Trophoblast cell (in vitro differentiated cells and primary cell): ENCODE results near the gene YWHAE.

Experiments used
- DNase-seq, 2 donors: peaks; one replicate each; pipeline ENCODE4 v3.0.0-alpha.2; 2016
- H2AFZ ChIP-seq: 2 replicates; pipeline ENCODE4 v1.6.1; 2013; ENCODE audit warnings: low read length, moderate library complexity, mild to moderate bottlenecking; ENCODE audit not compliant: insufficient read depth, poor library complexity
- H2AK5ac ChIP-seq: 2 replicates; pipeline ENCODE4 v1.6.1; 2013; ENCODE audit warnings: mild to moderate bottlenecking, low read length
- H2BK120ac ChIP-seq: 2 replicates; pipeline ENCODE4 v1.6.1; 2013; ENCODE audit warnings: low read length, mild to moderate bottlenecking, moderate library complexity; ENCODE audit not compliant: insufficient read depth, poor library complexity
- H2BK12ac ChIP-seq: 2 replicates; pipeline ENCODE4 v1.6.1; 2013; ENCODE audit warnings: mild to moderate bottlenecking, low read length, moderate library complexity
- H2BK5ac ChIP-seq: 2 replicates; pipeline ENCODE4 v1.6.1; 2013; ENCODE audit warnings: low read length, low read depth, moderate library complexity, mild to moderate bottlenecking; ENCODE audit not compliant: poor library complexity
- H3K14ac ChIP-seq: 2 replicates; pipeline ENCODE4 v1.6.1; 2013; ENCODE audit warnings: mild to moderate bottlenecking, low read length
- H3K18ac ChIP-seq: 2 replicates; pipeline ENCODE4 v1.6.1; 2013; ENCODE audit warnings: mild to moderate bottlenecking, low read length
- H3K23ac ChIP-seq: 2 replicates; pipeline ENCODE4 v1.6.1; 2013; ENCODE audit warnings: low read length
- H3K27ac ChIP-seq: 2 replicates; pipeline ENCODE4 v1.5.1; 2013; ENCODE audit warnings: low read depth, mild to moderate bottlenecking, inconsistent platforms, low read length, moderate library complexity
- H3K27me3 ChIP-seq: 2 replicates; pipeline ENCODE4 v1.6.1; 2013; ENCODE audit warnings: inconsistent platforms, mild to moderate bottlenecking, low read length, moderate library complexity; ENCODE audit not compliant: insufficient read depth
- H3K36me3 ChIP-seq, 2 experiments: 1 replicate in 1 of 2; 2 replicates in 1 of 2; pipeline ENCODE4 v1.6.1; 2013; ENCODE audit warnings: low read length in 2 of 2, mild to moderate bottlenecking in 2 of 2, moderate library complexity in 1 of 2; ENCODE audit not compliant: insufficient read depth in 2 of 2, control insufficient read depth in 1 of 2
- H3K4ac ChIP-seq: 2 replicates; pipeline ENCODE4 v1.6.1; 2013; ENCODE audit warnings: low read depth, mild to moderate bottlenecking, low read length, moderate library complexity
- H3K4me1 ChIP-seq, 2 experiments: 1 replicate in 1 of 2; 2 replicates in 1 of 2; pipeline ENCODE4 v1.6.1; 2013; ENCODE audit warnings: low read length in 2 of 2, mild to moderate bottlenecking in 2 of 2, moderate library complexity in 1 of 2; ENCODE audit not compliant: insufficient read depth in 2 of 2, control insufficient read depth in 1 of 2
- H3K4me2 ChIP-seq: 2 replicates; pipeline ENCODE4 v1.6.1; 2013; ENCODE audit warnings: inconsistent platforms, mild to moderate bottlenecking, low read length, moderate library complexity
- H3K4me3 ChIP-seq: 2 replicates; pipeline ENCODE4 v1.5.1; 2013; ENCODE audit warnings: mild to moderate bottlenecking, low read depth, low read length, inconsistent platforms
- H3K79me1 ChIP-seq: one replicate; pipeline ENCODE4 v1.6.1; 2013; ENCODE audit warnings: low read length
- H3K79me2 ChIP-seq: 2 replicates; pipeline ENCODE4 v1.6.1; 2013; ENCODE audit warnings: low read length, mild to moderate bottlenecking; ENCODE audit not compliant: control insufficient read depth, insufficient read depth, poor library complexity
- H3K9ac ChIP-seq: 2 replicates; pipeline ENCODE4 v1.6.1; 2013; ENCODE audit warnings: mild to moderate bottlenecking, low read length
- H3K9me3 ChIP-seq: 2 replicates; pipeline ENCODE4 v1.6.1; 2013; ENCODE audit warnings: low read depth, mild to moderate bottlenecking, control low read depth, inconsistent platforms, low read length; ENCODE audit not compliant: insufficient read depth
- H4K12ac ChIP-seq: 2 replicates; pipeline ENCODE4 v1.6.1; 2013; ENCODE audit warnings: low read depth, mild to moderate bottlenecking, low read length, moderate library complexity
- H4K8ac ChIP-seq: 2 replicates; pipeline ENCODE4 v1.6.1; 2013; ENCODE audit warnings: low read depth, mild to moderate bottlenecking, low read length, moderate library complexity
- H4K91ac ChIP-seq: one replicate; pipeline ENCODE4 v1.6.1; 2013; ENCODE audit warnings: low read depth, mild to moderate bottlenecking, low read length, moderate library complexity
- WGBS: extraction: QIAGEN DNeasy Blood & Tissue Kit; methylation state at CpG from one replicate; pipeline ENCODE4 v1.1.7; 2013; ENCODE audit warnings: missing lambda C conversion rate; ENCODE audit not compliant: insufficient read length, insufficient coverage; ENCODE audit errors: extremely low coverage; 5-methylcytosine and 5-hydroxymethylcytosine counted together

YWHAE gene

DNA sequence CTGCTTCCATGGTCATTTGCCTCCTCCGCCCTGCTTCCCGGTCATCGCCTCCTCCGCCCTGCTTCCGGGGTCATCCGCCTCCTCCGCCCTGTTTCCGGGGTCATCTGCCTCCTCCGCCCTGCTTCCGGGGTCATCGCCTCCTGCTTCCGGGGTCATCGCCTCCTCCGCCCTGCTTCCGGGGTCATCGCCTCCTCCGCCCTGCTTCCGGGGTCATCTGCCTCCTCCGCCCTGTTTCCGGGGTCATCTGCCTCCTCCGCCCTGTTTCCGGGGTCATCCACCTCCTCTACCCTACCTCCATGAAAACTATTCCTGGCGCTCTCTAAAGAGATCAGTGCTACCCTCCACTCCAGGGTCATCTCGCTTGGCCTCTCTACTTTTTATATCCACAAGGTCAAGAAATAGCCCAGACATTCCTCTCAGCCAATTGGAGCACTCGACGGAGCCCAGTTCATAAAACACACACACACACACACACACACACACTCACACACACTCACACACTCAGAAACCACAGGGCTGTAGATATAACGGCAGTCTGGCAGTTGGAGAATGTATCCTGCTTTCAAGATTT lies 75.7 kb downstream of the YWHAE start:
- Histone ChIP-seq H3K36me3 (no peaks in the 10 kb centered on the region), H2AK5ac (no peak overlapping the region), H3K4me2 (no peak overlapping the region), H2BK12ac (no peak overlapping the region), H2BK120ac (no peak overlapping the region), H4K91ac (no peak overlapping the region), H3K4ac (no peak overlapping the region), H4K8ac (no peak overlapping the region), H3K79me2 (no peaks in the 10 kb centered on the region), H2BK5ac (no peak overlapping the region), H3K9ac (no peak overlapping the region), H3K14ac (no peak overlapping the region), H2AFZ (no peak overlapping the region), H3K18ac (no peak overlapping the region), H3K79me1 (no peaks in the 10 kb centered on the region), H3K23ac (no peak overlapping the region), H4K12ac (no peak overlapping the region), H3K27ac (no peak overlapping the region), H3K27me3 (no peaks in the 10 kb centered on the region), H3K9me3 (no peaks in the 10 kb centered on the region), H3K4me1 (no peaks in the 10 kb centered on the region), H3K4me3 (no peak overlapping the region)
- no CpG with 5 or more reads among the region's 27 CpGs for WGBS
- peak in 1 of 2 donors; percentile 71 for DNase-seq

DNA sequence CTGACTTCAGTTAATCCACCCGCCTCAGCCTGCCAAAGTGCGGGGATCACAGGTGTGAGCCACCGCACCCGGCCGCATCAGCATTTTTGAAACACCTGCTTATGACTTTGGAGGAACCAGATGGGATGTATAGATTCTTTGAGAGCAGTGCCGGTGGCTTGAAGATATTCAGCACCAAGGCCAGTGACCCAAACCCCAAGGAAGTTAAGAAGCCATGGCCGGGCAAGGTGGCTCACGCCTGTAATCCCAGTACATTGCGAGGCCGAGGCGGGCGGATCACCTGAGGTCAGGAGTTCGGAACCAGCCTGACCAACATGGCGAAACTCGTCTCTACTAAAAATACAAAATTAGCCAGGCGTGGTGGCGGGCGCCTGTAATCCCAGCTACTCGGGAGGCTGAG lies 76.7 kb downstream of the YWHAE start:
- Histone ChIP-seq H2BK5ac (no peak overlapping the region), H2BK120ac (no peak overlapping the region), H3K79me1 (no peaks in the 10 kb centered on the region), H3K4ac (no peak overlapping the region), H3K27me3 (no peaks in the 10 kb centered on the region), H3K23ac (no peak overlapping the region), H3K18ac (no peak overlapping the region), H4K8ac (no peak overlapping the region), H2AK5ac (no peak overlapping the region), H4K91ac (no peak overlapping the region), H3K27ac (no peak overlapping the region), H2BK12ac (no peak overlapping the region), H3K4me2 (no peak overlapping the region), H4K12ac (no peak overlapping the region), H3K36me3 (no peaks in the 10 kb centered on the region), H3K79me2 (no peaks in the 10 kb centered on the region), H3K14ac (no peak overlapping the region), H2AFZ (no peak overlapping the region), H3K9me3 (no peaks in the 10 kb centered on the region), H3K9ac (no peak overlapping the region), H3K4me3 (no peak overlapping the region), H3K4me1 (no peaks in the 10 kb centered on the region)
- DNase-seq = no peak
- WGBS = no CpG with 5 or more reads among the region's 19 CpGs

DNA sequence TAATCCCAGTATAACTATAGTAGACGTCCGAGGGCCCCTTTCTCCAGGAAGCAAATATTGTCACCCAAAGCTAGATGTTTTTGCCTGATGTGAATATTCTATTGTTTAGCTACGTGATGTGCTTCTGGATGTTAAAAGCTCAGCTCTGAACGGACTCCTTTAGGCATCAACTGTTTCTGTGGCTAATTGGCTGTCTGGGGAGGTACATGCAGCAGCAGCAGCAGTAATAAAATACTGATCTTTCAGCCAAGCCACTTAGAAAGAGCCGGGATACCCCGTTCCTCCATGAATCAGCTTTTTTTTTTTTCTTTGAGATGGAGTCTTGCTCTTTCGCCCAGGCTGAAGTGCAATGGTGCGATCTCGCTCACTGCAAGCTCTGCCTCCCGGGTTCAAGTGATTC lies 77.5 kb downstream of the YWHAE start:
- Histone ChIP-seq H3K4ac (no peak overlapping the region), H3K36me3 (no peaks in the 10 kb centered on the region), H3K4me1 (no peaks in the 10 kb centered on the region), H3K27me3 (no peaks in the 10 kb centered on the region), H3K14ac (no peak overlapping the region), H2AFZ (no peak overlapping the region), H4K12ac (no peak overlapping the region), H2AK5ac (no peak overlapping the region), H4K91ac (no peak overlapping the region), H3K9ac (no peak overlapping the region), H3K4me2 (no peak overlapping the region), H3K79me2 (no peaks in the 10 kb centered on the region), H2BK12ac (no peak overlapping the region), H3K18ac (no peak overlapping the region), H2BK120ac (no peak overlapping the region), H3K79me1 (no peaks in the 10 kb centered on the region), H2BK5ac (no peak overlapping the region), H3K27ac (no peak overlapping the region), H4K8ac (no peak overlapping the region), H3K9me3 (no peaks in the 10 kb centered on the region), H3K4me3 (no peak overlapping the region), H3K23ac (no peak overlapping the region)
- no peak for DNase-seq
- WGBS = no CpG with 5 or more reads among the region's 10 CpGs

DNA sequence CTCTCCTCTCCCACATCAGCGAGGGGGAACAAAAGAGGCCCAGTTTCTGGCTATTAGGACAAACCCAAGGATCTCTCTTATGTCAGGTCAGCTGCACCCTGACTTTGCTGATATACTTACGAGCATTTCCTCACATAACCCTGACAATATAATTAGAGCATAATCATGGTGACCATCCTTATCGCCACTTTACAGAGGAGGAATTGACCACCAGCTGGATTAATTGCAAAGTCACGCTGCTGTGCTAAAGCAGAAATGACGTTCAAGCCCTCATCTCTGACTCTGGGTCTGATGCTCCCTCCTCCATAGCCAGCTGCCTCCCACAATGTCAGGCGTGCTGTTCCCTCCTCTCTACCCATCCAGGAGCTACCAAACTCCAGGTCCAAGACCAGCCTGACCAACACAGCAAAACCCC lies 78.0 kb downstream of the YWHAE start:
- Histone ChIP-seq H3K4me2 (no peak overlapping the region), H3K9ac (no peak overlapping the region), H2BK12ac (no peak overlapping the region), H3K36me3 (no peaks in the 10 kb centered on the region), H3K4ac (no peak overlapping the region), H4K8ac (no peak overlapping the region), H4K91ac (no peak overlapping the region), H2AFZ (no peak overlapping the region), H3K79me2 (no peaks in the 10 kb centered on the region), H3K18ac (no peak overlapping the region), H3K79me1 (no peaks in the 10 kb centered on the region), H3K27me3 (no peaks in the 10 kb centered on the region), H3K14ac (no peak overlapping the region), H3K4me1 (no peaks in the 10 kb centered on the region), H3K23ac (no peak overlapping the region), H2AK5ac (no peak overlapping the region), H2BK120ac (no peak overlapping the region), H3K27ac (no peak overlapping the region), H4K12ac (no peak overlapping the region), H3K4me3 (no peak overlapping the region), H2BK5ac (no peak overlapping the region), H3K9me3 (no peaks in the 10 kb centered on the region)
- WGBS = no CpG with 5 or more reads among the region's 6 CpGs
- DNase-seq = no peak
